CD8-positive, alpha-beta memory T cell (primary cell): ENCODE results near the gene OR11H6. TPM values are rescaled to one million over a fixed set of nuclear protein-coding genes. Genes with fewer than 3 reads are reported as not detected.
A peak's percentile ranks its signal among the peaks of the same experiment; 100 is the strongest.
"Not testable (repeated sequence)": the region's sequence is repeated elsewhere in the genome, so short reads cannot be mapped to it uniquely, and the experiment has no call there.

ENCODE experiments used
- CTCF ChIA-PET: fragments of 350-600 bp; sonication (Branson Sonifier 250); formaldehyde crosslinking; loops from one replicate; lab custom pipeline; 2021; ENCODE audit warnings: antibody characterized with exemption; lab: Charles Lee
- POLR2A ChIA-PET: fragments of 350-600 bp; sonication (Branson Sonifier 250); formaldehyde crosslinking; loops from one replicate; lab custom pipeline; 2021; ENCODE audit warnings: antibody characterized with exemption; lab: Charles Lee
- DNase-seq, 5 donors: peaks; one replicate each; pipeline versions ENCODE4 v3.0.0 to v3.0.0-alpha.2; 2020 to 2022; ENCODE audit warnings: mixed read lengths in 1 of 5
- H3K27ac ChIP-seq: one replicate; pipeline ENCODE4 v1.7.0; 2013; ENCODE audit warnings: low read depth, mild to moderate bottlenecking, low read length, moderate library complexity
- H3K27me3 ChIP-seq: 2 replicates; pipeline ENCODE4 v1.7.0; 2013; ENCODE audit warnings: low read length, mild to moderate bottlenecking; ENCODE audit not compliant: insufficient read depth, poor library complexity, severe bottlenecking
- H3K36me3 ChIP-seq: 2 replicates; pipeline ENCODE4 v1.7.0; 2013; ENCODE audit warnings: mild to moderate bottlenecking, low read length, moderate library complexity; ENCODE audit not compliant: insufficient read depth
- H3K4me1 ChIP-seq: 2 replicates; pipeline ENCODE4 v1.7.0; 2013; ENCODE audit warnings: mild to moderate bottlenecking, low read length, moderate library complexity; ENCODE audit not compliant: insufficient read depth
- H3K4me3 ChIP-seq: 2 replicates; pipeline ENCODE4 v1.7.0; 2013; ENCODE audit warnings: mild to moderate bottlenecking, low read length
- H3K9me3 ChIP-seq: 2 replicates; pipeline ENCODE4 v1.7.0; 2013; ENCODE audit warnings: mild to moderate bottlenecking, low read length
- H3K27ac Mint-ChIP-seq, 8 donors: one replicate each; pipeline ENCODE4 v1.8.0; 2020 to 2021; ENCODE audit warnings: mixed read lengths in 8 of 8, mild to moderate bottlenecking in 6 of 8, inconsistent platforms in 3 of 8, moderate library complexity in 3 of 8
- H3K27me3 Mint-ChIP-seq, 2 donors: one replicate each; pipeline ENCODE4 v1.8.0; 2020 to 2021; ENCODE audit warnings: mixed read lengths in 2 of 2, mild to moderate bottlenecking in 1 of 2, moderate library complexity in 1 of 2
- H3K36me3 Mint-ChIP-seq, 3 donors: one replicate each; pipeline ENCODE4 v1.8.0; 2020 to 2021; ENCODE audit warnings: mixed read lengths in 3 of 3, inconsistent platforms in 1 of 3, mild to moderate bottlenecking in 1 of 3
- H3K4me1 Mint-ChIP-seq, 3 donors: one replicate each; pipeline ENCODE4 v1.8.0; 2020 to 2021; ENCODE audit warnings: mixed read lengths in 3 of 3, inconsistent platforms in 1 of 3, mild to moderate bottlenecking in 1 of 3
- H3K4me3 Mint-ChIP-seq, 7 donors: one replicate each; pipeline ENCODE4 v1.8.0; 2020 to 2021; ENCODE audit warnings: mixed read lengths in 7 of 7, mild to moderate bottlenecking in 6 of 7, moderate library complexity in 4 of 7, inconsistent platforms in 2 of 7
- H3K9me3 Mint-ChIP-seq, 5 donors: one replicate each; pipeline ENCODE4 v1.8.0; 2020 to 2022; ENCODE audit warnings: mixed read lengths in 5 of 5, mild to moderate bottlenecking in 3 of 5, moderate library complexity in 2 of 5, inconsistent platforms in 1 of 5
- polyA plus RNA-seq: library from polyadenylated mRNA; unstranded; fragments of 300-500 nt; fragmentation: Illumina TruSeq; gene quantifications from one replicate; pipeline ENCODE4 v1.2.3, GENCODE V29; 2021
- total RNA-seq, 2 experiments: library from RNA; stranded (reverse); gene quantifications; one replicate each; pipeline ENCODE4 v1.2.3, GENCODE V29; 2021

Gene OR11H6
- total and polyA plus RNA-seq, 3 experiments from 2014 or later: not detected

GRCh38 chr14:20212406-20212805 lies 11.1 kb upstream of the OR11H6 start:
- H3K4me1 Mint-ChIP-seq, H3K27ac Mint-ChIP-seq, H3K9me3 ChIP-seq, H3K27ac ChIP-seq, H3K36me3 Mint-ChIP-seq, H3K4me3 ChIP-seq, POLR2A ChIA-PET, H3K27me3 ChIP-seq, CTCF ChIA-PET, H3K9me3 Mint-ChIP-seq, DNase-seq, H3K4me1 ChIP-seq, H3K4me3 Mint-ChIP-seq, H3K36me3 ChIP-seq: not testable (repeated sequence)
- H3K27me3 Mint-ChIP-seq: peaks cover 0 to 17% of the 10 kb centered on the region in 2 donors

- Mint-ChIP-seq H3K4me1 (no peaks in the 10 kb centered on the region), H3K9me3 (peaks cover 0 to 3% (median 2%) of the 10 kb centered on the region in 5 donors), H3K27ac (no peak overlapping the region), H3K4me3 (no peak overlapping the region), H3K27me3 (peaks cover 3 to 16% of the 10 kb centered on the region in 2 donors), H3K36me3 (no peaks in the 10 kb centered on the region)
- H3K4me3 ChIP-seq: no peak overlapping the region
- CTCF ChIA-PET: no interaction called here
- no peaks in the 10 kb centered on the region for H3K4me1 ChIP-seq
- no peak for DNase-seq
- H3K36me3 ChIP-seq: no peaks in the 10 kb centered on the region
- H3K27me3 ChIP-seq: no peaks in the 10 kb centered on the region
- no peaks in the 10 kb centered on the region for H3K9me3 ChIP-seq
- POLR2A ChIA-PET: no interaction called here
- H3K27ac ChIP-seq: no peak overlapping the region
Measured at GRCh38 chr14:20215196-20215595, 8.3 kb upstream of the OR11H6 start.

- Mint-ChIP-seq H3K27me3 (peaks cover 7 to 30% of the 10 kb centered on the region in 2 donors), H3K27ac (peak overlapping the region in 1 of 8 donors; percentile 70), H3K4me3 (no peak overlapping the region), H3K36me3 (peaks cover 0 to 1% (median 0%) of the 10 kb centered on the region in 3 donors), H3K9me3 (peaks cover 0 to 3% (median 2%) of the 10 kb centered on the region in 5 donors), H3K4me1 (no peaks in the 10 kb centered on the region)
- no peak for DNase-seq
- H3K4me3 ChIP-seq: no peak overlapping the region
- H3K9me3 ChIP-seq: no peaks in the 10 kb centered on the region
- no peaks in the 10 kb centered on the region for H3K36me3 ChIP-seq
- no peaks in the 10 kb centered on the region for H3K27me3 ChIP-seq
- H3K27ac ChIP-seq: no peak overlapping the region
- H3K4me1 ChIP-seq: no peaks in the 10 kb centered on the region
- ChIA-PET POLR2A (no interaction called here), CTCF (no interaction called here)
Measured at GRCh38 chr14:20219033-20219432, 4.5 kb upstream of the OR11H6 start.

GRCh38 chr14:20228681-20229080 lies 5.2 kb downstream of the OR11H6 start, which contains the start of gene OR11H7:
TSS of gene OR11H7 (plus strand) at chr14:20228981.
- peaks cover 13 to 38% (median 24%) of the 10 kb centered on the region in 5 donors for H3K9me3 Mint-ChIP-seq
- Histone ChIP-seq H3K4me1 (no peaks in the 10 kb centered on the region), H3K27me3 (no peaks in the 10 kb centered on the region), H3K27ac (no peak within 1 kb of the TSS), H3K9me3 (no peaks in the 10 kb centered on the region), H3K4me3 (no peak within 1 kb of the TSS), H3K36me3 (no peaks in the 10 kb centered on the region)
- H3K36me3 Mint-ChIP-seq: peaks cover 0 to 1% (median 0%) of the 10 kb centered on the region in 3 donors
- H3K27ac Mint-ChIP-seq: no peak within 1 kb of the TSS
- no peaks in the 10 kb centered on the region for H3K4me1 Mint-ChIP-seq
- ChIA-PET POLR2A (no interaction called here), CTCF (no interaction called here)
- H3K27me3 Mint-ChIP-seq: peaks cover 7 to 17% of the 10 kb centered on the region in 2 donors
- no peak within 1 kb of the TSS for H3K4me3 Mint-ChIP-seq
- no peak for DNase-seq

GRCh38 chr14:20235415-20235814 lies 11.9 kb downstream of the OR11H6 start:
- H3K27ac Mint-ChIP-seq, H3K4me1 Mint-ChIP-seq, H3K4me3 ChIP-seq, H3K27ac ChIP-seq, H3K4me3 Mint-ChIP-seq, H3K9me3 Mint-ChIP-seq, H3K36me3 Mint-ChIP-seq, H3K27me3 ChIP-seq, H3K9me3 ChIP-seq, CTCF ChIA-PET, H3K36me3 ChIP-seq, H3K4me1 ChIP-seq, DNase-seq, H3K27me3 Mint-ChIP-seq, POLR2A ChIA-PET: not testable (repeated sequence)

- ChIA-PET CTCF (no interaction called here), POLR2A (no interaction called here)
- no peak for DNase-seq
- Mint-ChIP-seq H3K4me3 (no peak overlapping the region), H3K4me1 (no peaks in the 10 kb centered on the region), H3K9me3 (peaks cover 4 to 25% (median 12%) of the 10 kb centered on the region in 5 donors), H3K27ac (no peak overlapping the region), H3K27me3 (no peaks in the 10 kb centered on the region), H3K36me3 (peaks cover 4 to 15% (median 5%) of the 10 kb centered on the region in 3 donors)
- Histone ChIP-seq H3K4me1 (no peaks in the 10 kb centered on the region), H3K4me3 (no peak overlapping the region), H3K27me3 (no peaks in the 10 kb centered on the region), H3K9me3 (no peaks in the 10 kb centered on the region), H3K36me3 (no peaks in the 10 kb centered on the region), H3K27ac (no peak overlapping the region)
Measured at GRCh38 chr14:20247646-20248246, 24.2 kb downstream of the OR11H6 start.

GRCh38 chr14:20262642-20263128 lies 39.2 kb downstream of the OR11H6 start:
- H3K4me3 ChIP-seq: no peak overlapping the region
- ChIA-PET CTCF (no interaction called here), POLR2A (no interaction called here)
- H3K9me3 ChIP-seq: no peaks in the 10 kb centered on the region
- Mint-ChIP-seq H3K4me3 (no peak overlapping the region), H3K36me3 (peaks cover 6 to 29% (median 11%) of the 10 kb centered on the region in 3 donors), H3K27me3 (no peaks in the 10 kb centered on the region), H3K4me1 (no peaks in the 10 kb centered on the region), H3K9me3 (peaks cover 0 to 1% (median 0%) of the 10 kb centered on the region in 5 donors), H3K27ac (no peak overlapping the region)
- H3K27me3 ChIP-seq: no peaks in the 10 kb centered on the region
- H3K36me3 ChIP-seq: no peaks in the 10 kb centered on the region
- peak overlapping the region; percentile 8 for H3K27ac ChIP-seq
- no peak for DNase-seq
- H3K4me1 ChIP-seq: no peaks in the 10 kb centered on the region

GRCh38 chr14:20264361-20264760 lies 40.9 kb downstream of the OR11H6 start:
- H3K4me1 ChIP-seq, H3K27me3 Mint-ChIP-seq, H3K4me3 ChIP-seq, H3K27ac Mint-ChIP-seq, H3K9me3 Mint-ChIP-seq, DNase-seq, H3K36me3 ChIP-seq, H3K27me3 ChIP-seq, POLR2A ChIA-PET, H3K27ac ChIP-seq, H3K9me3 ChIP-seq, H3K4me3 Mint-ChIP-seq, H3K4me1 Mint-ChIP-seq, CTCF ChIA-PET: not testable (repeated sequence)
- peaks cover 6 to 32% (median 11%) of the 10 kb centered on the region in 3 donors for H3K36me3 Mint-ChIP-seq
